GM12878 (cell line): Measurements from ENCODE around the gene KRTAP10-3. TPM values are rescaled to one million over a fixed set of nuclear protein-coding genes. Genes with fewer than 3 reads are reported as not detected.

Experiments used
- ATAC-seq: fragments of 200-7000 bp; cut with Tn5 transposase; 3 replicates; pipeline ENCODE4 v1.9.1; 2020; ENCODE audit warnings: mild to moderate bottlenecking, moderate library complexity
- Bru-seq: library from RNA; stranded (reverse); fragments of 400-500 nt; gene quantifications from one replicate; lab custom pipeline; 2021; lab: Mats Ljungman, UMichigan
- BruChase-seq, 2 experiments: library from RNA; stranded (reverse); fragments of 400-500 nt; gene quantifications; one replicate each; lab custom pipeline; 2021; lab: Mats Ljungman, UMichigan
- BruUV-seq: library from RNA; stranded (reverse); fragments of 400-500 nt; replicated peaks from 2 replicates; lab custom pipeline; 2021; lab: Mats Ljungman, UMichigan
- CTCF ChIA-PET: fragments of 300-600 bp; sonication (Branson Sonifier 250); formaldehyde crosslinking; extraction: SDS; loops from one replicate; lab custom pipeline; 2021; ENCODE audit warnings: inconsistent platforms; lab: Yijun Ruan, JAX
- POLR2A ChIA-PET: fragments of 350-600 bp; formaldehyde crosslinking; extraction: SDS; loops from one replicate; lab custom pipeline; 2021; ENCODE audit warnings: inconsistent platforms; lab: Charles Lee
- RAD21 ChIA-PET: fragments of 300-600 bp; sonication (Branson Sonifier 250); formaldehyde crosslinking; loops from one replicate; lab custom pipeline; 2023; ENCODE audit warnings: antibody characterized with exemption; ENCODE audit not compliant: unreplicated experiment; lab: Charles Lee
- SMC1A ChIA-PET: fragments of 300-600 bp; sonication (Branson Sonifier 250); formaldehyde crosslinking; loops from one replicate; lab custom pipeline; 2023; ENCODE audit not compliant: unreplicated experiment, uncharacterized antibody; lab: Charles Lee
- DNase-seq: peaks from one replicate; pipeline ENCODE4 v3.0.0-alpha.2; 2011; ENCODE audit warnings: low read depth, low spot score
- FAIRE-seq: peaks from 3 replicates; lab custom pipeline; 2011; peaks lifted over from hg19 to GRCh38; lab: Jason Lieb, UNC
- H2AFZ ChIP-seq: 2 replicates; pipeline ENCODE4 v1.6.0; 2011; ENCODE audit warnings: low read depth, low read length, control low read depth; ENCODE audit not compliant: control insufficient read depth
- H3K27ac ChIP-seq: 2 replicates; pipeline ENCODE4 v1.5.1; 2011; ENCODE audit warnings: control low read depth; ENCODE audit not compliant: control insufficient read depth, insufficient read depth
- H3K27me3 ChIP-seq, 2 experiments: replicated peaks in 1 of 2; 2 replicates each; pipeline versions ENCODE4 v1.6.0 to v1.6.1; 2011; ENCODE audit warnings: low read length in 1 of 2; ENCODE audit not compliant: control insufficient read depth in 2 of 2, insufficient read depth in 2 of 2
- H3K36me3 ChIP-seq, 2 experiments: 2 replicates each; pipeline ENCODE4 v1.5.1; 2011; ENCODE audit warnings: low read length in 1 of 2; ENCODE audit not compliant: control insufficient read depth in 2 of 2, insufficient read depth in 2 of 2
- H3K4me1 ChIP-seq: 2 replicates; pipeline ENCODE4 v1.6.1; 2011; ENCODE audit warnings: mild to moderate bottlenecking, low read length, moderate library complexity, mixed read lengths; ENCODE audit not compliant: control insufficient read depth, insufficient read depth
- H3K4me2 ChIP-seq: 2 replicates; pipeline ENCODE4 v1.6.0; 2011; ENCODE audit warnings: control low read depth; ENCODE audit not compliant: control insufficient read depth, insufficient read depth
- H3K4me3 ChIP-seq: fragments of 200-600 bp; sonication (generic); 2 replicates; pipeline ENCODE4 v1.5.1; 2016
- H3K79me2 ChIP-seq: 2 replicates; pipeline ENCODE4 v1.6.0; 2011; ENCODE audit warnings: low read length; ENCODE audit not compliant: control insufficient read depth, insufficient read depth
- H3K9ac ChIP-seq: 2 replicates; pipeline ENCODE4 v1.8.0; 2011; ENCODE audit warnings: low read length, control low read depth, mixed read lengths; ENCODE audit not compliant: control insufficient read depth, insufficient read depth
- H3K9me3 ChIP-seq: replicated peaks from 3 replicates; pipeline ENCODE4 v1.5.1; 2011; ENCODE audit warnings: mild to moderate bottlenecking, low read length; ENCODE audit not compliant: control insufficient read depth, insufficient read depth
- H4K20me1 ChIP-seq: 2 replicates; pipeline ENCODE4 v1.6.0; 2011; ENCODE audit not compliant: control insufficient read depth, insufficient read depth
- ASH2L ChIP-seq: fragments of 300-600, 200-600 bp; sonication (generic); IDR thresholded peaks from 2 replicates; pipeline ENCODE4 v1.6.1; 2017; ENCODE audit warnings: low read depth, mild to moderate bottlenecking, borderline replicate concordance
- BMI1 ChIP-seq: fragments of 450-650 bp; IDR thresholded peaks from 2 replicates; pipeline ENCODE4 v1.6.1; 2016; ENCODE audit warnings: mild to moderate bottlenecking, moderate library complexity, borderline replicate concordance
- CREB1 ChIP-seq: IDR thresholded peaks from 2 replicates; pipeline ENCODE4 v1.6.1; 2012; ENCODE audit warnings: low read depth, mild to moderate bottlenecking, inconsistent platforms
- EGR1 ChIP-seq, 2 experiments: IDR thresholded peaks; 1 replicate in 1 of 2; 2 replicates in 1 of 2; pipeline ENCODE4 v1.6.1; 2011 to 2012; ENCODE audit warnings: low read depth in 2 of 2, low read length in 2 of 2, borderline replicate concordance in 1 of 2, mild to moderate bottlenecking in 1 of 2, moderate library complexity in 1 of 2
- EZH2 ChIP-seq: IDR thresholded peaks from 2 replicates; pipeline ENCODE4 v1.6.1; 2012; ENCODE audit warnings: low read depth, mild to moderate bottlenecking, control low read depth, inconsistent platforms, low read length, borderline replicate concordance; ENCODE audit not compliant: control insufficient read depth
- HDAC2 ChIP-seq: fragments of 200-600 bp; sonication (generic); IDR thresholded peaks from 2 replicates; pipeline ENCODE4 v1.6.1; 2017
- LARP7 ChIP-seq: fragments of 450-650 bp; IDR thresholded peaks from 2 replicates; pipeline ENCODE4 v1.6.1; 2017; ENCODE audit warnings: mild to moderate bottlenecking
- NKRF ChIP-seq: fragments of 450-650 bp; conservative IDR thresholded peaks from 2 replicates; pipeline ENCODE4 v1.6.1; 2017; ENCODE audit warnings: mild to moderate bottlenecking, moderate library complexity
- PML ChIP-seq: IDR thresholded peaks from 2 replicates; pipeline ENCODE4 v1.6.1; 2012; ENCODE audit warnings: low read length, inconsistent platforms
- RELB ChIP-seq: fragments of 450-650 bp; IDR thresholded peaks from 2 replicates; pipeline ENCODE4 v1.6.1; 2017; ENCODE audit warnings: low read depth, mild to moderate bottlenecking, moderate library complexity
- SMC3 ChIP-seq: IDR thresholded peaks from 2 replicates; pipeline ENCODE4 v1.6.1; 2011; ENCODE audit warnings: low read length, improper control_type of control experiment, borderline replicate concordance
- TARDBP ChIP-seq: IDR thresholded peaks from 2 replicates; pipeline ENCODE4 v1.6.1; 2016; ENCODE audit warnings: borderline replicate concordance
- ZNF24 ChIP-seq: fragments of 450-650 bp; IDR thresholded peaks from 2 replicates; pipeline ENCODE4 v1.6.1; 2017; ENCODE audit warnings: antibody characterized with exemption, mild to moderate bottlenecking
- WGBS: methylation state at CpG from one replicate; pipeline ENCODE4 v1.1.6; 2016; ENCODE audit warnings: low lambda C conversion rate; ENCODE audit not compliant: insufficient replicate concordance, insufficient coverage; ENCODE audit errors: missing lambda C conversion rate; 5-methylcytosine and 5-hydroxymethylcytosine counted together
- in situ Hi-C: fragments of 300-500 bp; cut with MboI; formaldehyde crosslinking; loops from 9 replicates; pipeline ENCODE4 v1.14.3; 2018; ENCODE audit warnings: mixed read lengths
- intact Hi-C: fragments of 100-400 bp; cut with micrococcal nuclease; formaldehyde crosslinking; loops from one replicate; pipeline ENCODE4 v1.14.2; 2022; ENCODE audit not compliant: unreplicated experiment
- long read RNA-seq, 2 experiments: library from polyadenylated mRNA; unstranded; transcript quantifications; one replicate each; pipeline ENCODE4 v2.0.0, GENCODE V29; 2019 to 2020
- polyA minus RNA-seq, 3 experiments: library from RNA; depleted of rRNA, polyadenylated mRNA; stranded (reverse); fragments of >200 nt; gene quantifications; 2 replicates each; pipeline ENCODE4 v1.2.3, GENCODE V29; 2011
- polyA plus RNA-seq, 11 experiments: library from polyadenylated mRNA; depleted of rRNA in 4 of 11; unstranded in 6 of 11; stranded (reverse) in 5 of 11; fragments of >200 nt; fragmentation: Nextera tagmentation in 4 of 11; fragmentation: Illumina TruSeq in 1 of 11; extraction: Ambion mirVana in 4 of 11; extraction: Trizol in 1 of 11; gene quantifications; 1 replicate in 1 of 11; 2 replicates in 10 of 11; pipeline versions ENCODE4 v1.2.1 to v1.2.3, GENCODE V29; 2011 to 2016; ENCODE audit warnings: inconsistent platforms in 2 of 11, missing spikeins in 2 of 11, low read depth in 1 of 11
- total RNA-seq, 4 experiments: library from RNA; depleted of rRNA in 3 of 4; stranded (reverse); fragments of >200 nt in 3 of 4; fragmentation: Illumina TruSeq in 1 of 4; extraction: Trizol in 1 of 4; gene quantifications; 2 replicates each; pipeline versions ENCODE4 v1.2.1 to v1.2.3, GENCODE V29; 2013 to 2021
- TF ChIP-seq, protein P1 (sequence below): IDR thresholded peaks from 2 replicates; pipeline ENCODE4 v1.6.1; 2012; ENCODE audit warnings: low read length, inconsistent platforms
- TF ChIP-seq, protein P2 (sequence below): IDR thresholded peaks from 2 replicates; pipeline ENCODE4 v1.6.1; 2011; ENCODE audit warnings: borderline replicate concordance, low read depth, mild to moderate bottlenecking, moderate library complexity, low read length; ENCODE audit not compliant: insufficient read depth, poor library complexity, severe bottlenecking

Gene KRTAP10-3, protein sequence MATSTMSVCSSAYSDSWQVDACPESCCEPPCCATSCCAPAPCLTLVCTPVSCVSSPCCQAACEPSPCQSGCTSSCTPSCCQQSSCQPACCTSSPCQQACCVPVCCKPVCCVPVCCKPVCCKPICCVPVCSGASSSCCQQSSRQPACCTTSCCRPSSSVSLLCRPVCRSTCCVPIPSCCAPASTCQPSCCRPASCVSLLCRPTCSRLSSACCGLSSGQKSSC
- not detected in 2 replicates for total RNA-seq (2013; cell fraction: nucleolus; rRNA removed)
- total RNA-seq (2014; rRNA removed), result not detected in 2 replicates
- not detected in 2 replicates for total RNA-seq (2014; rRNA removed; fragmentation: Illumina TruSeq; extraction: Trizol)
- not detected in 2 replicates for total RNA-seq (2021)
- polyA plus RNA-seq (2011; ENCODE audit: low read depth), result not detected
- polyA plus RNA-seq (2011; rRNA removed), result not detected in 2 replicates
- polyA plus RNA-seq (2011; cell fraction: cytosol; rRNA removed), result not detected in 2 replicates
- not detected in 2 replicates for polyA plus RNA-seq (2011; cell fraction: nucleus; rRNA removed)
- not detected in 2 replicates for polyA plus RNA-seq (2012)
- polyA plus RNA-seq (2014; fragmentation: Illumina TruSeq; extraction: Trizol), result not detected in 2 replicates
- not detected for polyA plus RNA-seq (2014; fragmentation: Nextera tagmentation; extraction: Ambion mirVana)
- not detected in 2 replicates for polyA plus RNA-seq (2014; rRNA removed)
- polyA plus RNA-seq (2016; fragmentation: Nextera tagmentation; extraction: Ambion mirVana), result not detected
- polyA minus RNA-seq (2011; rRNA and poly(A)+ RNA removed), result not detected in 2 replicates
- polyA minus RNA-seq (2011; cell fraction: cytosol; rRNA and poly(A)+ RNA removed), result not detected in 2 replicates
- polyA minus RNA-seq (2011; cell fraction: nucleus; rRNA and poly(A)+ RNA removed), result not detected in 2 replicates
- not detected for Bru-seq, nascent RNA
- BruChase-seq, experiment 1, labeled RNA remaining after a 6-hour chase, result not detected
- BruChase-seq, experiment 2, labeled RNA remaining after a 2-hour chase, result not detected
- long read RNA-seq, experiment 1, result 0 reads
- long read RNA-seq, experiment 2, result 0 reads

DNA sequence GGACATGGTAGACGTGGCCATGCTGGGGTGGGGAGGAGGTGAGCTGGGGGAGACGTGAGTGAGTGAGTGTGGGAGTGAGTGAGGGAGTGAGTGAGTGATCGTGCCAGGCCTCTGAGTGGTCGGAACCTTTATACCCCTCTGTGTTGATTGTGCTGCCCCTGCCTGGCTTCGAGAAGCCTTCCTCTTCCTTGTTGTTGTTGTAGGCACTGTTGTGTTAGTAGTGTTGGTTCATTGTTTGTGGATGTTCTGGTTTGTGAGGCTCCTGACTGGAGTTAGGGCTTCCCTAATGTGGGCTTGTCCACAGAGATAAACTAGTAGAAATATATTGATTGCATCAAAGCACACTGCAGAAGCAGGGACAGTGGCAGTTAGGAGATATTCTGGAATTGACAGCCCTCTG is at the start of gene KRTAP10-3:
TSS of gene KRTAP10-3 (minus strand) at position 101 of the 400 bp plus-strand sequence. CDS start at position 21, 80 bp downstream.
- 24% methylated on average over 5 of the region's 5 CpGs for WGBS
- RAD21 ChIA-PET, result no interaction called here
- no peaks in the 10 kb centered on the region; a peak in 1 of 4 replicates for H3K27me3 ChIP-seq
- no peak for TF ChIP-seq LARP7
- TF ChIP-seq TARDBP, result no peak
- TF ChIP-seq ASH2L, result no peak
- TF ChIP-seq, protein P1, sequence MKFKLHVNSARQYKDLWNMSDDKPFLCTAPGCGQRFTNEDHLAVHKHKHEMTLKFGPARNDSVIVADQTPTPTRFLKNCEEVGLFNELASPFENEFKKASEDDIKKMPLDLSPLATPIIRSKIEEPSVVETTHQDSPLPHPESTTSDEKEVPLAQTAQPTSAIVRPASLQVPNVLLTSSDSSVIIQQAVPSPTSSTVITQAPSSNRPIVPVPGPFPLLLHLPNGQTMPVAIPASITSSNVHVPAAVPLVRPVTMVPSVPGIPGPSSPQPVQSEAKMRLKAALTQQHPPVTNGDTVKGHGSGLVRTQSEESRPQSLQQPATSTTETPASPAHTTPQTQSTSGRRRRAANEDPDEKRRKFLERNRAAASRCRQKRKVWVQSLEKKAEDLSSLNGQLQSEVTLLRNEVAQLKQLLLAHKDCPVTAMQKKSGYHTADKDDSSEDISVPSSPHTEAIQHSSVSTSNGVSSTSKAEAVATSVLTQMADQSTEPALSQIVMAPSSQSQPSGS, result no peak
- no peak for TF ChIP-seq NKRF
- TF ChIP-seq EZH2, result no peak
- TF ChIP-seq BMI1, result no peak
- TF ChIP-seq, protein P2, sequence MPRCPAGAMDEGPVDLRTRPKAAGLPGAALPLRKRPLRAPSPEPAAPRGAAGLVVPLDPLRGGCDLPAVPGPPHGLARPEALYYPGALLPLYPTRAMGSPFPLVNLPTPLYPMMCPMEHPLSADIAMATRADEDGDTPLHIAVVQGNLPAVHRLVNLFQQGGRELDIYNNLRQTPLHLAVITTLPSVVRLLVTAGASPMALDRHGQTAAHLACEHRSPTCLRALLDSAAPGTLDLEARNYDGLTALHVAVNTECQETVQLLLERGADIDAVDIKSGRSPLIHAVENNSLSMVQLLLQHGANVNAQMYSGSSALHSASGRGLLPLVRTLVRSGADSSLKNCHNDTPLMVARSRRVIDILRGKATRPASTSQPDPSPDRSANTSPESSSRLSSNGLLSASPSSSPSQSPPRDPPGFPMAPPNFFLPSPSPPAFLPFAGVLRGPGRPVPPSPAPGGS, result no peak
- TF ChIP-seq RELB, result no peak
- TF ChIP-seq EGR1 (IDR thresholded peaks at IDR 0.05; ENCODE audit: borderline replicate concordance in 1 of 2, low read depth in 2 of 2, low read length in 2 of 2), result no peak
- no peak for TF ChIP-seq CREB1
- no peak for TF ChIP-seq SMC3
- TF ChIP-seq PML, result no peak
- no peak for TF ChIP-seq ZNF24
- TF ChIP-seq HDAC2, result no peak

More for the DNA sequence above, at the start of gene KRTAP10-3:
- H3K4me1 ChIP-seq, result no peaks in the 10 kb centered on the region
- no peaks in the 10 kb centered on the region for H3K36me3 ChIP-seq
- H3K27ac ChIP-seq, result no peak within 1 kb of the TSS
- SMC1A ChIA-PET, result no interaction called here
- H4K20me1 ChIP-seq, result no peaks in the 10 kb centered on the region
- H3K9ac ChIP-seq, result no peak within 1 kb of the TSS
- CTCF ChIA-PET, result no interaction called here
- H2AFZ ChIP-seq, result no peak within 1 kb of the TSS
- H3K4me3 ChIP-seq, result no peak within 1 kb of the TSS
- intact Hi-C loops (no loop called here), in situ Hi-C loops (no loop called here)
- H3K9me3 ChIP-seq, result no peaks in the 10 kb centered on the region; the same call in 2 of the 3 replicates
- H3K79me2 ChIP-seq, result no peaks in the 10 kb centered on the region
- BruUV-seq, result no TSS peak
- DNase-seq, result no peak
- FAIRE-seq, result no peak
- POLR2A ChIA-PET, result no interaction called here
- no peak within 1 kb of the TSS for H3K4me2 ChIP-seq
- no peak for ATAC-seq
